Astrocyte (in vitro differentiated cells and primary cell): ENCODE results near the gene FBLN1. TPM values are rescaled to one million over a fixed set of nuclear protein-coding genes. Genes with fewer than 3 reads are reported as not detected.

Experiments
- DNase-seq: peaks from one replicate; pipeline ENCODE4 v3.0.0-alpha.2; 2010; ENCODE audit warnings: low read depth
- FAIRE-seq: peaks from 2 replicates; lab custom pipeline; 2011; peaks lifted over from hg19 to GRCh38; lab: Jason Lieb, UNC
- H2AFZ ChIP-seq: 2 replicates; pipeline ENCODE4 v1.6.0; 2012; ENCODE audit warnings: low read depth, low read length, inconsistent platforms
- H3K27ac ChIP-seq: 2 replicates; pipeline ENCODE4 v1.5.1; 2011; ENCODE audit warnings: low read depth, low read length, inconsistent platforms
- H3K27me3 ChIP-seq: 2 replicates; pipeline ENCODE4 v1.6.0; 2011; ENCODE audit warnings: low read length, inconsistent platforms; ENCODE audit not compliant: insufficient read depth
- H3K36me3 ChIP-seq: 2 replicates; pipeline ENCODE4 v1.5.1; 2011; ENCODE audit warnings: low read length, inconsistent platforms; ENCODE audit not compliant: insufficient read depth
- H3K4me1 ChIP-seq: 2 replicates; pipeline ENCODE4 v1.5.1; 2011; ENCODE audit warnings: low read length, inconsistent platforms; ENCODE audit not compliant: insufficient read depth
- H3K4me2 ChIP-seq: 2 replicates; pipeline ENCODE4 v1.6.0; 2012; ENCODE audit warnings: low read length, inconsistent platforms
- H3K4me3 ChIP-seq: 2 replicates; pipeline ENCODE4 v1.5.1; 2011; ENCODE audit warnings: low read depth, mild to moderate bottlenecking, low read length, inconsistent platforms; ENCODE audit not compliant: insufficient read depth
- H3K79me2 ChIP-seq: 2 replicates; pipeline ENCODE4 v1.6.0; 2012; ENCODE audit warnings: mild to moderate bottlenecking, low read length, inconsistent platforms; ENCODE audit not compliant: insufficient read depth
- H3K9ac ChIP-seq: 2 replicates; pipeline ENCODE4 v1.6.0; 2012; ENCODE audit warnings: mild to moderate bottlenecking, low read length, inconsistent platforms
- H3K9me3 ChIP-seq: 2 replicates; pipeline ENCODE4 v1.5.1; 2012; ENCODE audit warnings: low read depth, mild to moderate bottlenecking, low read length, inconsistent platforms; ENCODE audit not compliant: insufficient read depth
- H4K20me1 ChIP-seq: 2 replicates; pipeline ENCODE4 v1.6.0; 2012; ENCODE audit warnings: low read length, inconsistent platforms; ENCODE audit not compliant: insufficient read depth
- H3K27ac Mint-ChIP-seq: one replicate; pipeline ENCODE4 v1.8.0; 2021; ENCODE audit warnings: mild to moderate bottlenecking, mixed read lengths; ENCODE audit not compliant: unreplicated experiment
- H3K27me3 Mint-ChIP-seq: one replicate; pipeline ENCODE4 v1.8.0; 2021; ENCODE audit warnings: low read depth, mixed read lengths; ENCODE audit not compliant: unreplicated experiment
- H3K36me3 Mint-ChIP-seq: one replicate; pipeline ENCODE4 v1.8.0; 2021; ENCODE audit warnings: low read depth, mixed read lengths; ENCODE audit not compliant: unreplicated experiment
- H3K4me1 Mint-ChIP-seq: one replicate; pipeline ENCODE4 v1.8.0; 2021; ENCODE audit warnings: low read depth, mixed read lengths; ENCODE audit not compliant: unreplicated experiment
- H3K4me3 Mint-ChIP-seq: one replicate; pipeline ENCODE4 v1.8.0; 2021; ENCODE audit warnings: mild to moderate bottlenecking, moderate library complexity, mixed read lengths; ENCODE audit not compliant: unreplicated experiment
- H3K9me3 Mint-ChIP-seq: one replicate; pipeline ENCODE4 v1.8.0; 2021; ENCODE audit warnings: mild to moderate bottlenecking, mixed read lengths; ENCODE audit not compliant: unreplicated experiment
- EZH2 ChIP-seq: IDR thresholded peaks from 2 replicates; pipeline ENCODE4 v1.6.1; 2012; ENCODE audit warnings: mild to moderate bottlenecking, low read length, inconsistent platforms; ENCODE audit not compliant: insufficient read depth
- total RNA-seq: library from RNA; stranded (reverse); gene quantifications from 2 replicates; pipeline ENCODE4 v1.2.1, GENCODE V29; 2021
- TF ChIP-seq, protein P1 (sequence below): IDR thresholded peaks from 2 replicates; pipeline ENCODE4 v1.5.1; 2011; ENCODE audit warnings: low read depth, mild to moderate bottlenecking, inconsistent platforms, low read length, moderate library complexity; ENCODE audit not compliant: insufficient read depth

FBLN1 gene
- total RNA-seq, 1 donor from 2014 or later = 69.2 TPM

DNA sequence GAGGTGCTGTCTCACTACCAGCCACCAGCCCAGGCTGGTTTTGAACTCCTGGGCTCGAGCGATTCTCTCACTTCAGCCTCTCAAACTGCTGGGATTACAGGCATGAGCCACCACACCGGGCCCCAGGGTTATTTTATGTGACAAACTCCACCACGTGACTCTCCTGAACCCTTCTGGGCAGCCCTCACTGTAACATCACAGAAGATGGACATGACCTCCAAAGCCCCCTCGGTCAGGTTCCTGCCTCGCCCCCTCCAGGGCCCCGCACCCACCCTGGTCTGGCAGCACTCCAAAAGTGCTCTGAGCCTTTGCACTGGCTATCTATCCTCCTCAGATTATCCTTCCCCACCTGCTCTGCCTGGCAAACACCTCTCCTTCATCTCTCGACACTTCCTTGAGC lies 45.9 kb upstream of the FBLN1 start:
- H3K27ac ChIP-seq = no peak overlapping the region
- FAIRE-seq (no peak), DNase-seq (no peak)
- no peaks in the 10 kb centered on the region for H4K20me1 ChIP-seq
- TF ChIP-seq, protein P1, sequence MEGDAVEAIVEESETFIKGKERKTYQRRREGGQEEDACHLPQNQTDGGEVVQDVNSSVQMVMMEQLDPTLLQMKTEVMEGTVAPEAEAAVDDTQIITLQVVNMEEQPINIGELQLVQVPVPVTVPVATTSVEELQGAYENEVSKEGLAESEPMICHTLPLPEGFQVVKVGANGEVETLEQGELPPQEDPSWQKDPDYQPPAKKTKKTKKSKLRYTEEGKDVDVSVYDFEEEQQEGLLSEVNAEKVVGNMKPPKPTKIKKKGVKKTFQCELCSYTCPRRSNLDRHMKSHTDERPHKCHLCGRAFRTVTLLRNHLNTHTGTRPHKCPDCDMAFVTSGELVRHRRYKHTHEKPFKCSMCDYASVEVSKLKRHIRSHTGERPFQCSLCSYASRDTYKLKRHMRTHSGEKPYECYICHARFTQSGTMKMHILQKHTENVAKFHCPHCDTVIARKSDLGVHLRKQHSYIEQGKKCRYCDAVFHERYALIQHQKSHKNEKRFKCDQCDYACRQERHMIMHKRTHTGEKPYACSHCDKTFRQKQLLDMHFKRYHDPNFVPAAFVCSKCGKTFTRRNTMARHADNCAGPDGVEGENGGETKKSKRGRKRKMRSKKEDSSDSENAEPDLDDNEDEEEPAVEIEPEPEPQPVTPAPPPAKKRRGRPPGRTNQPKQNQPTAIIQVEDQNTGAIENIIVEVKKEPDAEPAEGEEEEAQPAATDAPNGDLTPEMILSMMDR = no peak
- TF ChIP-seq EZH2 = no peak
- H3K9me3 ChIP-seq = no peaks in the 10 kb centered on the region
- no peaks in the 10 kb centered on the region for H3K79me2 ChIP-seq
- no peak overlapping the region for H2AFZ ChIP-seq
- Mint-ChIP-seq H3K36me3 (no peaks in the 10 kb centered on the region), H3K4me1 (no peaks in the 10 kb centered on the region), H3K4me3 (no peak overlapping the region), H3K27ac (no peak overlapping the region), H3K9me3 (peaks cover 5% of the 10 kb centered on the region), H3K27me3 (peaks cover 54% of the 10 kb centered on the region)
- H3K4me2 ChIP-seq = no peak overlapping the region
- H3K27me3 ChIP-seq = no peaks in the 10 kb centered on the region
- H3K4me3 ChIP-seq = no peak overlapping the region
- peaks cover 3% of the 10 kb centered on the region for H3K4me1 ChIP-seq
- no peak overlapping the region for H3K9ac ChIP-seq
- H3K36me3 ChIP-seq = no peaks in the 10 kb centered on the region

GRCh38 chr22:45458532-45458931 lies 44.2 kb upstream of the FBLN1 start:
- Histone ChIP-seq H3K27ac (no peak overlapping the region), H4K20me1 (no peaks in the 10 kb centered on the region), H3K9me3 (no peaks in the 10 kb centered on the region), H3K4me1 (no peaks in the 10 kb centered on the region), H3K4me3 (no peak overlapping the region), H2AFZ (no peak overlapping the region), H3K79me2 (no peaks in the 10 kb centered on the region), H3K27me3 (no peaks in the 10 kb centered on the region), H3K4me2 (no peak overlapping the region), H3K36me3 (no peaks in the 10 kb centered on the region), H3K9ac (no peak overlapping the region)
- Mint-ChIP-seq H3K4me3 (no peak overlapping the region), H3K9me3 (peaks cover 5% of the 10 kb centered on the region), H3K27ac (no peak overlapping the region), H3K4me1 (no peaks in the 10 kb centered on the region), H3K27me3 (peaks cover 37% of the 10 kb centered on the region), H3K36me3 (no peaks in the 10 kb centered on the region)
- TF ChIP-seq EZH2 = no peak
- TF ChIP-seq, protein P1 = no peak
- FAIRE-seq (no peak), DNase-seq (no peak)

GRCh38 chr22:45459235-45459634 lies 43.4 kb upstream of the FBLN1 start:
- Histone ChIP-seq H3K4me2 (no peak overlapping the region), H3K79me2 (no peaks in the 10 kb centered on the region), H2AFZ (no peak overlapping the region), H3K36me3 (no peaks in the 10 kb centered on the region), H4K20me1 (no peaks in the 10 kb centered on the region), H3K4me3 (no peak overlapping the region), H3K9me3 (no peaks in the 10 kb centered on the region), H3K27ac (no peak overlapping the region), H3K4me1 (no peaks in the 10 kb centered on the region), H3K9ac (no peak overlapping the region), H3K27me3 (no peaks in the 10 kb centered on the region)
- H3K27ac Mint-ChIP-seq = no peak overlapping the region
- FAIRE-seq (no peak), DNase-seq (no peak)
- no peaks in the 10 kb centered on the region for H3K36me3 Mint-ChIP-seq
- no peaks in the 10 kb centered on the region for H3K4me1 Mint-ChIP-seq
- no peak overlapping the region for H3K4me3 Mint-ChIP-seq
- no peak for TF ChIP-seq EZH2
- TF ChIP-seq, protein P1 = no peak
- H3K9me3 Mint-ChIP-seq = peaks cover 5% of the 10 kb centered on the region
- peaks cover 30% of the 10 kb centered on the region for H3K27me3 Mint-ChIP-seq
